ENCODE data around the gene RARRES1. TPM values are rescaled to one million over a fixed set of nuclear protein-coding genes. Genes with fewer than 3 reads are reported as not detected.

The RARRES1 gene
- total RNA-seq, 1 donor from 2014 or later = 10.4 TPM

DNA sequence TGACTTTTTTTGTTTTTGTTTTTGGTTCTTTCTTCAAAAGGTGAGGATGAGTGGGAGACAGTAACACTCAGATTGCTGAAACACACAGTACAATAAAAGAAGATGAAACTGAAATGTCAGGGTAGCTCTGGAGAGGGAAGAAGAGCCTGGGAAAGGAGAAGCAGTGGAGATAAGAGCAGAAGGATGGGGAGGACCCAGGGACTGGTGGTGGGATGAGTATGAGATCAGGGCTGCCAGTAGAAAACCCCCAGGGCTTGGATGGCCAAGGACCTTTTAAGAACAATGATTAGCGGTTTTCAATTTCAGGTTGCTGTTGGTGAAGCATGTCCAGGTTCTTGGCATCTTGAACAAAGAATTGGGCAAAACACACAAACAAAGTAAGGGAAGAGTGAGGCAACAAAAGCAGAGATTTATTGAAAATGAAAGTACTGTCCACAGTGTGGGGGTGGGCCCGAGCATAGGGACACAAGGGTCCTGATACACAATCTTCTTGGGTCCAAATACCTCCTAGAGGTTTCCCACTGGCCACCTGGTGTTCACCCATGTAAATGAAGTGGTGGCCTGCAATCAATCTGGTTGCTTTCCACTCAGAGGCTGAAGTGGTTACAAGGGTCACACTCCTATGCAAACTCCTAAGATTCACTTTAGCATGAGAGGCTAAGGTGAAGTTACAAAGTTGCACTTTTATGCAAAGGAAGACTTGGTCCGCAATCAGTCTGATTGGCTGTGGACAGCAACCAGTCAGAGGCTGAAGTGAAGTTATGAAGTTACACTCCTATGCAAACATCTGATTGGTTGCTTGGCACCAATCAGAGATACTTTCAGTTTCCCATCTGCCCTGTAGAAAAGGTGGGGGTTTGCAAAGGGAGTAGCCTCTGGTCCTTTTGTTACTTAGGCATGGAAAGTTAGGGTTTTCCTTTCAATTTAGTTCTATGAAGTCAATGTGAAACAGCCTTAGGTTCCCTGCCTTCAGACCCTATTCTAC, 43.5 kb upstream of the RARRES1 start:
- no peak for TF ChIP-seq CTCF (conservative IDR thresholded peaks at IDR 0.05; ENCODE audit: low read depth, low read length)
- DNase-seq (ENCODE audit: low read depth) = no peak
- H3K4me3 ChIP-seq (ENCODE audit: low read depth, low read length) = no peak overlapping the region

- no peak for TF ChIP-seq CTCF (conservative IDR thresholded peaks at IDR 0.05; ENCODE audit: low read depth, low read length)
- no peak for DNase-seq (ENCODE audit: low read depth)
- H3K4me3 ChIP-seq (ENCODE audit: low read depth, low read length) = no peak overlapping the region
Observed at GRCh38 chr3:158774965-158775364, 42.7 kb upstream of the RARRES1 start.

GRCh38 chr3:158773845-158774830, 41.9 kb upstream of the RARRES1 start:
- peak; percentile 26 for TF ChIP-seq CTCF (conservative IDR thresholded peaks at IDR 0.05; ENCODE audit: low read depth, low read length)
- DNase-seq (ENCODE audit: low read depth) = peak; percentile 73
- H3K4me3 ChIP-seq (ENCODE audit: low read depth, low read length) = no peak overlapping the region

DNA sequence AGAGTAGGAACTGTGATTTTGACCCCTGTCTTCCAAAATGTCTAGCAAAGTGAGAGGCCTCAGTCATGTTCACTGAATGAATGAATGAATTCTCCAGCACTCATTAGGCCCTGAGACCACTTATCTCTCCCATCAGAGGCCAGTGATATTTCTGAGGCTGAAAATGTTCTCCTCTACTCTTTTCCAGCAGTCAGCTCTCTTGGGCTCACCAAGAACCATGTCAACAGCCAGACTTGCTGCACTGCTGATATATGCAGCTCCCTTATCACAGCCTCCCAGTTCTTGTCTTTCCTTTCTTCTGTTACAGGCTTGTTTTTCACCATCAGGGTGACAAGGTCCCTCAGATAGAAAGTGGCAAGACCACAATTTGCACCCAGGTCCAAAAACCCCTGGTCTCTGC, 40.9 kb upstream of the RARRES1 start:
- DNase-seq (ENCODE audit: low read depth) = no peak
- no peak for TF ChIP-seq CTCF (conservative IDR thresholded peaks at IDR 0.05; ENCODE audit: low read depth, low read length)

DNA sequence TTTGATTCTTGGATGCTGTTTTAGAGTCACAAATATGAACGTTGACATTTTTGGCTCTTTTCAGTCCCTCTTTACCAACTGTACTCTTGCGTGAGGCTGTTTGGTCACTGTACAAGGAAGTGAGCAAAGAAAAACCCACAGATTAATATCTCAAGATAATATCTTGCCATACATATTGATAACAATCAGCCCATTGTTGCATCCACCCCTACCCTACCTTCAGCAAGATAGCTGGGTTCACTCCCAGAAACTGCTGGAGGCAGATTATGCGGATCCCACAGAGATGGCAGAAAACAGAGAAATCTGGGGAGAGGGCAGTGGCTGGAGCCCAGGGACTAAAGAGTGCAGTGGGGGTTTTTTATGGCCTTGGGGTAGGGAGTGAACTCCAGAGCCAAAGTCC, 39.7 kb upstream of the RARRES1 start:
- no peak overlapping the region for H3K4me3 ChIP-seq (ENCODE audit: low read depth, low read length)
- TF ChIP-seq CTCF (conservative IDR thresholded peaks at IDR 0.05; ENCODE audit: low read depth, low read length) = no peak
- no peak for DNase-seq (ENCODE audit: low read depth)

More for the DNA sequence above, 40.9 kb upstream of the RARRES1 start:
- H3K4me3 ChIP-seq (ENCODE audit: low read depth, low read length) = no peak overlapping the region

DNA sequence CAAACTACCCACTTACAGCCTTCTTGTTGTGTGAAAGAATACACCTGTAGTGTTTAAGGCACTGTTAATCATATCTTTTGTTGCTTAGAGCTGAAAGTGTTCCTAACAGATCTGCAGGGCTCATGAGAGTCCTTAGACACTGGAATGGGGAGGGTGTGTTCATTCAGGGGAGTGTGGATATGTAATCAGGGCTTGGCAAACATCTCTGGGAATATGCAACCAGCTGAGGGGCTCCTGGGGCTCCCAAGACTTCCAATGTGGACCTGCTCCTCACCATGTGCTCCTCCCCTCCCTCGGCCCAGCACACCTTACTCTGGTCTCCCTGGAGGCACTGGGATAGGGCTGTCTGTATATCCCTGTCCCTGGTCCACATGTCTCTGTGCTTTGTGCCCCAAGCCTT, 39.3 kb upstream of the RARRES1 start:
- no peak for DNase-seq (ENCODE audit: low read depth)
- no peak overlapping the region for H3K4me3 ChIP-seq (ENCODE audit: low read depth, low read length)
- no peak for TF ChIP-seq CTCF (conservative IDR thresholded peaks at IDR 0.05; ENCODE audit: low read depth, low read length)
